Femur (tissue), 1 donor: Measurements from ENCODE around the gene ACTMAP.
"Not testable (repeated sequence)": the region's sequence is repeated elsewhere in the genome, so short reads cannot be mapped to it uniquely, and the experiment has no call there.

Source experiments
- DNase-seq: peaks from one replicate; pipeline ENCODE4 v3.0.0-alpha.2; 2017

ACTMAP gene, protein sequence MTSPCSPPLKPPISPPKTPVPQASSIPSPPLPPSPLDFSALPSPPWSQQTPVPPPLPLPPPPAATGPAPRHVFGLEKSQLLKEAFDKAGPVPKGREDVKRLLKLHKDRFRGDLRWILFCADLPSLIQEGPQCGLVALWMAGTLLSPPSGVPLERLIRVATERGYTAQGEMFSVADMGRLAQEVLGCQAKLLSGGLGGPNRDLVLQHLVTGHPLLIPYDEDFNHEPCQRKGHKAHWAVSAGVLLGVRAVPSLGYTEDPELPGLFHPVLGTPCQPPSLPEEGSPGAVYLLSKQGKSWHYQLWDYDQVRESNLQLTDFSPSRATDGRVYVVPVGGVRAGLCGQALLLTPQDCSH

DNA sequence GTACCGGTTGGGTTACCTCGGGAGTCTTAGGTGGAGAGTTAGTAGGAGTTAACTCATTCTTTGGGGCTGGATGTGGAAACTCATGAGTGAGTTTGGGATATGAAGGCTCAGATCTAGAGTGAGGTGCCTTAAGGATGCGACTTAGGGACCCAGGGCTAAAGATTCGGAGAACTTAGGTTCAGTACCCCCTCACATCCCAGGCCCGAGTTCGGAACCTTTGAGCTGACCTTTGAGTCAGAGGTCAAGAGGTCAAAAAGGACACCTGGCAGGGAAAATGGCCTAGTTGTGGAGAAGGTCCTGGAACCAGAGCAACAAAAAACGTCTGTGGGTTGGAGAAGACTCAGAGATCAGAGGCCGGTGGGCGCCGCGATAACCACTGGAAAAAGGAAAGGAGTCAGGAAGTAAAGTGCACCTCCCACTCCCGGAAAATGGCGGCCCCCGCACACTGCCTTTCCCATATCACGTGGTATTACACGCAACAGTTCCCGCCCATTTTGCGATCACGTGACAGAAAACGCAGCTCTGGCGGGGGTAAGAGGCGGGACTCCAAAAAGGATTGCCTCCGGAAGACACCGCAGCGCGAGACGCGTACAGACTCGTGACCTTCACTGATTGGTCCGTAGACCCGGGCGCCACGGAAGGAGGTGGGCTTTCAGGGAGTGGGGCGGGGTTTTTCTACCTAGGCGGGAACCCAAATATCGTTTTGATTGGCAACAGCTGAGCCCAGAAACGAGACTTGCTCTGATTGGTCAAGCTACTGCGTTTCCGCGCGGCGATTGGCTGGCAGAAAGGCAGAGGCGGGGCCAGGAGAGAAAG is at the start of gene ACTMAP:
ACTMAP (minus strand) TSS at position 420 of the 816 bp plus-strand sequence. CDS start 674 bp downstream, outside the sequence.
- DNase-seq = peak; percentile 100

DNA sequence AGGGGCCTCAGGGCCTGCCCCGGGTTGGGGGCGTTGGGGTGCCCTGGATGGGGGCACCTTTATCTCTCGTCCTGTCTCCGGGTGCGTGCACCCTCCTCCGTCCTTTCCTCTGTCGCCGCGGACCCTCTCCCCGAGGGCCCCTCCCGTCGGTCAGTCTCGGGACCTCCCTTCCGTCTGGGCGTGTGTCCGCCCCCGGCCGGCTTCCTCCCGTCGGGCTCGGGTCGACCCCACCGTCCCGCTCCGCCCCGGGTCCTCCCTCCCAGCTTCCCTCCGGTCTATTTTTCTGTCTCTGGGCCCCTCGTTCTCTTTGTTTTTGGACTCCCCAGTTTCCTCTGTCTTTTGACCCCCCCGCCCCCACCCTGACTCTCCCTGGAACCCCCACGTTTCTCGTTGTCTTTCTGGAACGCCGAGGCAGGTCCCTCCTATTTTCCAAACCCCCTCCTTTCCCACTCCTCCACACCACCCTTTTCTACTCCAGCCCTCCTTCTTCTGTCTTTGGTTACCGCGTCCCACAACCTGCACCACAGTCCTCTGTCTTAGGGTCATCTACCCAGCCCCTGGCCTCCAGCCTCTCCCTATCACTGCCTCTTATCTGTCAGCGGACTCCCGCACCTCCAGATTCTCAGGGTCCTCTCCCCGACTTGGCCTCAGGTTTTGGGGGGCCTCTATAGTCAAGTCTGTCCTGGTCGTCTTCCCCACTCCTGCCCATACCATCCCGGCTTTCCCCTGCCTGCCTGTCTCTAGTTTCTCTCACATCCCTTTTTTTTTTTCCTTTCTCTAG is 49.5 kb upstream of the ACTMAP start:
- DNase-seq = peak; percentile 69

DNA sequence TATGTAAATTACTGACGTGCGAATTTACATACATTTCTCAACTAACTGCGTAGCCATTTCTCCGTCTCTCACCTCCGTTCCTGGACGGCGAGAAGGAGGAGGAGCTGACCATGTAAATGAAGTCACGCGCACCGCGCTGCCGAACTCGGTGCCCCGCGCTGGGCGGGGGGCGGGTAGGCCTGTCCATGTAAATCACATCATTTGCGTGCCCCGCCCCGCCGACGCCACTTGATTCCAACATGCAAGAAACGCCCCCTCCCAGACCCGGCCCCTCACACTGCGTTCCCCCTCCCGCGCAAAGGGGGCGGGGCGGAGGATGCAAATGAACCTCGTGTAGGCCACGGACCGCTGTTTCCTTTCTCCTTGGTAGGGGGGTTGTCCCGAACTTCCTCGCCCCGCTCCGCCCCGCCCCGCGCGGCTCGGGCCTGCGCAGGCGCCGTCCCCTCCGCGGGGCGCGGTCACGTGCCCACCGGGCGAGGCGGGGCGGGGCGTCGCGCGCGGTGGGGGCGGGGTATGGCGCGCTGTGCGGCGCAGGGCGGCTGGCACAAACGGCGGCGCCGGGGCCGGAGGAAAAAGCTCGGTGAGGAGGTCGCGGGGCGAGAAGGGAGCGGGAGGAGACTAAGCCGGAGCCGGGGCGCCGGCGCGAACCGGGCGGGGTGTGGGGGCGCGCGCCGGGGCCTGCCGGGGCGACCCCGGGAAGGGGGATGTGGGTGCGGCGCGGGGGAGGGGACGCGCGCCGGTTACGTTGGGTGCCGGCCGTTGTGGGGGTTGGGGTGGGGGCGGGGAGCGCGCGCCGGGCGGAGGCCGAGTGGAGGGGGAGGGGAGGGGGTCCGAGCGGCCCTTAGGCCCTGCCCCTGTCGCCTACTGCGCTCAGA is 48.6 kb upstream of the ACTMAP start, which contains the start of gene EGLN2:
EGLN2 (plus strand) TSS at position 509 of the 875 bp plus-strand sequence. CDS start 1,382 bp downstream, outside the sequence.
- DNase-seq = peak; percentile 100

DNA sequence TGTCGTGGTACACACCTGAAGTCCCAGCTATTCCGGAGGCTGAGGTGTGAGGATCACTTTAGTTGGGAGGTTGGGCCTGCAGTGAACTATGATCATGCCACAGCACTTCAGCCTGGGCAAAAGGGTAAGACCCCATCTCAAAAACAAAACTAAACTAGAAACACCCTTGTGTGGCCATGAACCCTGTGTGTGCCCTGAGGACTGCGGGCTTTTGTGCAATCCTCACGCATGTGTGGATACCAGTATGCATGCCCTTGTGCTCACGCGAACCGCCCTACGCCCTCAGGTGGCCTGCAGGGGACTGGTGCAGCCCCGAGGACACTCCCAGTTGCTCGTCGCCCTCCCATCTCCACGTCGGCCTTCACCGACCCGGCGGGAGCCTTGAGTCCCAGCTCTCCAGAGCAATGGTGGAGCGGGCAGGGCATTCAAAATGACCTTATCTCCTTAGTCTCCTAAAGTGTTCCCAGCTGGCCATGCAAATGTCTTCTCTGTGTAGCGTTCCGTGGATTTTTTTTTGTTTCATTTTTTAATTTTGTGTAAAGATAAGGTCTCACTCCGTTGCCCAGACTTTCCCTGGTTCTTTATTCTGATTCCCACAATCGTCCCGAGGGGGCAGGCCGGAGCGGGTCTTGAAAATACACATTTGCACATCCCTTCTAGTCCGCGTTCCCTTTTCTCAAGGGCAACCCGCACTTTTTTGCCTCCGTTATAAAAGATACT is 47.8 kb upstream of the ACTMAP start:
- peak; percentile 71 for DNase-seq

DNA sequence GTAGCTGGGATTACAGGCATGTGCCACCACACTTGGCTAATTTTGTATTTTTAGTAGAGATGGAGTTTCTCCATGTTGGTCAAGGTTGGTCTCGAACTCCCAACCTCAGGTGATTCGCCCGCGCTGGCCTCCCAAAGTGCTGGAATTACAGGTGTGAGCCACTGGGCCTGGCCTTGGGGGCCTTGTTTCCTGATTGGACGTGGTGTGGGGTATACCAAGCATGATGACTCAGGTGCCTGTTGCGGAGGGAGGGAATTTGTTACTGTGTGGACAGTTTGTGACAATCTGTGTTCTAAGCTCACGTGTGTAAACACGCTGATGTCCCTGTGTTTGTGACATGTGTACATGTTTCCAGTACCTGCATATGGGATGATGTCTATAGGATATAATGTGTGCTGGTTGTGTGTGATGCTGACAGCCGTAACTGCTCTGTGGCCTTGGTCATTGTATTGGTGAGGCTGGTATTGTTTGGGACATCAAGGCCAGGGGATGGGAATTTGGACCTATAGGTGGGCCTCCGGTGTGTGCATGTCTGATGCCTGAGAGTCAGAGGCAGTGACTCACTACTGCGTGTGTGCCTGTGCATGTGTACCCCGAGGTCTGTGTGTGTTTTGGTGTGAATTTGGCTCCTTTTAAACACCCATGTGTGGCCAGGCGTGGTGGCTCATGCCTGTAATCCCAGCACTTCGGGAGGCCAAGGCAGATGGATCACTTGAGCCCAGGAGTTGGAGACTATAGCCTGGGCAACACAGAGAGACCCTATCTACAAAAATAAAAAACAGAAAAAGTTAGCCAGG is 47.1 kb upstream of the ACTMAP start:
- DNase-seq = no peak

DNA sequence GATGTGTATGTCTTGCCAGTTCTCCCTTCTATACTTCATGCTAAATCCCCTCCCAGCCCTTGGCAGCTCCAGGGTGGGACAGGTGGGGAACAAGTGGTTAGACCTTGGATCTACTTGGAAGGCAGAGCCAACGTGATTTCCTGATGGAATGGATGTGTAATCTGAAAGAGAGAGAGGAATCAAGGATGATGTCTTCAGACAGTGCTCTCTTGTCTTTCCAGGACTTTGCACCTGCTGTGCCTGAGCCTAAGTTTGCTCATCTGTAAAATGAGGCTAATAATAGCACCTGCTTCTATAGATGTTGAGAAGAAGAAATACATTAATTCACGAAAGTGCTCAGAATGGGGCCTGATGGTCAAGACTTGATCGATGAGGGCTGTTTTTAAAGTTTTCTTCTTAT is 41.7 kb upstream of the ACTMAP start:
- DNase-seq = no peak

DNA sequence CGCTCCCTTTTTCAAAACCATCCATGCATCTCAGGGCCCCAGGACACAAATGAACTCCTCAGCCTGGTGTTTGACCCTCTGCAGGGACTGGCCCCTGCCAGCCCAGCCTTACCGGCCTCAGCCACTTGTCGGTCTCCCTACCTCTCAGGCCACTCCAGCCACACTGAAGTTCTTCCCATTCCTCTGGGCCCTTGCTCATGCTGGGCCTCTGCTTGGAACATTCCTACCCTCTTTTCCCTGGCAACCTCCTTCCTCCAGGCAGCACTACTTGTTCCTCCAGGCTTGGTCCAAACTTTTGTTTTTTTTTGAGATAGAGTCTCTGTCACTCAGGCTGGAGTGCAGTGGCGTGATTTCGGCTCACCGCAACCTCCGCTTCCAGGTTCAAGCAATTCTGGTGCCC is 41.1 kb upstream of the ACTMAP start:
- DNase-seq = no peak

DNA sequence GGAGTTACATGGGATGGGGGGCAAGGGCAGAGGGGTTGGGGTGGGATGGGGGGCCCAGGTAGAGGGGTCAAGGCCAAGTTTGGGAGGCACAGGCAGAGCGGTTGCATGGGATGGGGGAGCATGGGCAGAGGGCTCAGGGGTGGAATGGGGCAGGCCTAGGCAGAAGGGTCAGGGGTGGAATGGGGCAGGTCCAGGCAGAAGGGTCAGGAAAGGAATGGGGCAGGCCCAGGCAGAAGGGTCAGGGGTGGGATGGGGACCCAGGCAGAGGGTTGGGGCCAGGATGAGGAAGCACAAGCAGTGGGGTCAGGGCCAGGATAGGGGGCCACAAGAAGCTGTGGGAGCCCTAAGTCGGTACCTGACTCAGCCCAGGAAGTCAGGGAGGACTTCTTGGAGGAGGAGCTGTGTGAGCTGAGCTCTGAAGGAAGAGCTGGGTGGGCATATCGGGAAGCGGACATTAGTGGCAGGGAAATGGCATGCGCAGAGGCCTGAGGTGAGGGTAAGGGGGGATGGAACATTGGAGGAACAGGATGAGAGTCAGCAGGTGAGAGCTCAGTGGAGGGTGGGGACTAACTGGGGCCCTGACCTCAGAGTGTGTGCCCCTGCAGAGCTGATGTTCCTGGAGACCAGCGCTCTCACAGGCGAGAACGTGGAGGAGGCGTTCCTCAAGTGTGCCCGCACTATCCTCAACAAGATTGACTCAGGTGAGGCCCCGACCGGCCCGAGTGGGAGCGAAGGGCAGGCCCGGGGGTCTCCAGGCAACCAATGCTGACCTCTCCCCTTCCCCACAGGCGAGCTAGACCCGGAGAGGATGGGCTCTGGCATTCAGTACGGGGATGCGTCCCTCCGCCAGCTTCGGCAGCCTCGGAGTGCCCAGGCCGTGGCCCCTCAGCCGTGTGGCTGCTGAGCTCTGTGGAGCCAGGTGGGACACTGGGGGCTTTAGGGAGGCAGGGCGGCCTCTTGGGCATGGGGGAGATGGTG is 36.1 kb upstream of the ACTMAP start:
- DNase-seq = no peak

DNA sequence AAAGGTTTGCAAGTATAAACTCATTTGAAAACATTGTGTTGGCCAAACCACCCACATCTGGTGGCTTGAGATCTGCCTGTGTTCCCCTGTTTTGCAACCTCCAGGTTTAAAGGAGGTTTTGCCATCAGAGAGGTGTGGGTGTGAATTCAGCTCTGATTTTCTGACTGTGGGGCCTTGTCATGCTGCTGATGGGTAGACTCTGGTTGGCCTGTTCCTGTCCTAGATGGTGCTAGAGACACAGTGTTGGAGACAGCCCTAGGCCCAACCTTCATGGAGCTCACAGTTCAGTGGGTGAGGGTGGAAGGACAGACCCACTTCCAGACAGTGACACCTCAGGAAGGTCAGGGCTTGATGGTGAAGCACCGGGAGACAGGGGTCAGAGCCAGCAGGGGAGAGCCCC is 35.2 kb upstream of the ACTMAP start:
- DNase-seq = no peak

DNA sequence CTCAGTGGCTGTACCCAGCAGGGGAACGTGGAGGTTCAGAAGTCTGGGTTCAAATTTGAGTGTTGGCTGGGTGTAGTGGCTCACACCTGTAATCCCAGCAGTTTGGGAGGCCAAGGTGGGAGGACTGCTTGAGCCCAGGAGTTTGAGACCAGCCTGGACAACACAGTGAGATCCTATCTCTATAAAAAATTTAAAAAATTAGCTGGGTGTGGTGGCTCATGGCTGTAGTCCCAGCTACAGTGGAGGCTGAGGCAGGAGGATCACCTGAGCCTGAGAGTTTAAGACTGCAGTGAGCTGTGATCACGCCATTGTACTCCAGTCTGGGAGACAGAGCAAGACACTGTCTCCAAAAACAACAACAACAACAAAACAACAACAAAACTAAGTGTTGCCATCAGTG is 33.9 kb upstream of the ACTMAP start:
- DNase-seq = not testable (repeated sequence)

DNA sequence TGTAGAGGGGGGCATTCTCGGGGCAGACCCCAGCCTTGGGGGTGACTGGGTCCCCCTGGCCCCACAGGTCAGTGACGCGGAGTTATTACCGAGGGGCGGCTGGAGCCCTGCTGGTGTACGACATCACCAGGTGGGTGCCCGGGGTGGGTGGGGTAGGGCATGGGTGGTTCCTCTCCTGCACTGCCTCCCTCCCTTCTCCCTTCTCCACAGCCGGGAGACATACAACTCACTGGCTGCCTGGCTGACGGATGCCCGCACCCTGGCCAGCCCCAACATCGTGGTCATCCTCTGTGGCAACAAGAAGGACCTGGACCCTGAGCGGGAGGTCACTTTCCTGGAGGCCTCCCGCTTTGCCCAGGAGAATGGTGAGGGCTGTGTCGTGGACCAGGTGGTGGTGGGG is 33.4 kb upstream of the ACTMAP start:
- DNase-seq = no peak

DNA sequence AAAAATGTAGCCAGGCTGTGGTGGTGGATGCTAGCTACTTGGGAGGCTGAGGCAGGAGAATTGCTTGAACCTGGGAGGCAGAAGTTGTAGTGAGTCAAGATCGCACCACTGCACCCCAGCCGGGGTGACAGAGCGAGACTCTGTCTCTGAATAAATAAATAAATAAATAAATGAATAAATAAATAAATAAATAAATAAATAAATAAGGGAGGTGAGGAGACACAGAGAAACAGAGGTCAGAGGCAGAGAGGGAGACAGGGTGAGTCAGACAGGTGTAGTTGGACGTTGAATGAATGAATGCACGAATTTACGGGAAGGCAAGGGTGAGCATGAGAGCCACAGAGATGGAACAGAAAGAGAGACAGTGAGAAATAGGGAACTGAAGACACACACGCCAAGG is 30.9 kb upstream of the ACTMAP start:
- DNase-seq = no peak

DNA sequence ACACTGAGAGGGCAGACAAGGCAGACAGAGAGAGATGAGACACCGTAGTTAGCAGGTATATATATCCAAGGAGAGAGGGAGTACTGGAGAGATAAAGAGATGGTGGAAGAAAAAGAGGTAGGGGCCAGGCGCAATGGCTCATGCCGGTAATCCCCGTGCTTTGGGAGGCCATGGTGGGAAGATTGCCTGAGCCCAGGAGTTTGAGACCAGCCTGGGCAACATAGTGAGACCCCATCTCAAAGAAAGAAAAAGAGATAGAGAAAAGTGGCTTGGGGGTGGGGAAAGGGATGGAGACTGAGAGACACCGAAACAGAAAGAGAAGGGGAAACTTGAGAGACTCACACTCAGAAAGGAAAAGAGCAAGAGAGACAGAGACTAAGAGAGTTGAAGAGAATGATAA is 30.3 kb upstream of the ACTMAP start:
- no peak for DNase-seq

DNA sequence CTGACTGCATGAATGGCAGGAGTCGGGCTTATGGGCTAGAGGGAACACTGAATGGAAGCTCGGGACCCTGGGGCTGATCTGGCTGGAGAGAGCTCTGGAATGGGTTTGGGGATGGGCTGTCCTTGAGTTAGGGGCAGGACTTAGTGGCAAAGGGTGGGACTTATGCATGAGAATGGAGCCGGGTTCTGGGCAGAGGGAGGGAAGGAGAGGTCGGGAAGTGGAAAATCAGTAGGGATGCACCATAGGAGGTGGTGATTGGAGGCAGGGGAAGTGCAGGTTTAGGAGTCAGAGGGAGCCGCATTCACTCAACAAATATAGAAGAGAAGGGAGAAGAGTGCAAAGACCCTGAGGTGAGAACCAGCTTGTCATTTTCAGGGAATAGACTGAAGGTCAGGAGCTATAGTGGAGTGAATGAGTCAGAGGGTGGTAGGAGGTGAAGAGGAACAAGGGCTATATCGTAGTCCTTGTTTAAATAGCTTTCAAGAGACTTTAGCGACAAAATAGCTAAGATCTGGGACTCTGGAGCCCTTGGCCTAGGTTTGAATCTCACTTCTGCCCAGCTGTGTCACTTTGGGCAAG is 28.5 kb upstream of the ACTMAP start:
- DNase-seq = no peak

DNA sequence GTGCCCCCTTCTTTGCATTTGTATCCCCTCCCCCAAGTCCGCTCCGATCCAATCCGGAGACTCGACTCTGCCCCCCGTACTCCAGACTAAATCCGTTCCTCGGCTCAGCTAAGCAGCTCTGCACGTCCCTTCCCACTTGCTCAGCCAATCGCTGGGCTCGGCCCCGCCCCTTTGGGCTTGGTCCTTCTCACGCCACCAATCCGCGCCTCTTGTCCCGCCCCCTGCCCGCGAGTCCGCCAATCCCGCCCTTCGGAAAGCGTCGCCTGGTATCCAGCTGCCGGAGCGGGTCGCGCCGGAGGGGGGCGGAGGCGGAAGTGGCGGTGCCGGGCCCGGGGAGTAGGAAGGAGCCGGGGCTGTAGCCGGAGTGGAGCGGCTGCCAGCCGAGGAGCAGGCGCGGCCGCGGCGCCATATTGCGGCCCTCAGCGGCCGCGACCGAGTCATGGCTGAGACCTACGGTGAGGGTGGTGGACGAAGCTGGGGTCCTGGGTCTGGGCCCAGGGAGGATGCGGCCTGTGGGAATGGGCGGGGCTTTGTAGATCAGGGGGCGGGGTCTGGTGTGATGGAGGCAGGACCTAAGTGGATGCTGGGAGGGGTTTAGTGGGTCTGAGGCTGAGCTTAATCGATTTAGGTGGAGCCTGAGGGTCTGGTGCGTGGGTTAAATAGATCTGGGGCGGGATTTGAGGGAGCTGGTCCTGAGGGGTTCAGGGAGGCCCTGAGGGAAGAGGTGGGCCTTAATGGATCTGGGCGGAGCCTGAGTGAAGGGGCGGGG is 27.8 kb upstream of the ACTMAP start, which contains the start of gene RAB4B:
RAB4B (plus strand) TSS at position 311 of the 769 bp plus-strand sequence; CDS start at position 440, 129 bp downstream.
- peak; percentile 100 for DNase-seq

DNA sequence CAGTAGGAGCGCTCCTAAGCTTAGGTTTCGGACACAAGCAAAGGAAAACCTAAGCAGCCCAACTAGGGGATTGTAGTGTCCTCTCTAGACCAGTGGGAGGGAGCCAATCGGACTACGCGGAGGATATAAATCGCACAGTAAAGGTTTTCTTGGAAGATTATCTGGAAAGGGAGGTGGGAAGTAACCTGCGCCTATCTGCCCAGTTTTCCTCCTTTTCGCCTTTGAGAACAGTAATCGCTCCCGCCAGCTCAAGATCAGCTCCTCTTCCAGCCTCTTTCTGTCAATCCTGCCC is 27.3 kb upstream of the ACTMAP start:
- DNase-seq = no peak

DNA sequence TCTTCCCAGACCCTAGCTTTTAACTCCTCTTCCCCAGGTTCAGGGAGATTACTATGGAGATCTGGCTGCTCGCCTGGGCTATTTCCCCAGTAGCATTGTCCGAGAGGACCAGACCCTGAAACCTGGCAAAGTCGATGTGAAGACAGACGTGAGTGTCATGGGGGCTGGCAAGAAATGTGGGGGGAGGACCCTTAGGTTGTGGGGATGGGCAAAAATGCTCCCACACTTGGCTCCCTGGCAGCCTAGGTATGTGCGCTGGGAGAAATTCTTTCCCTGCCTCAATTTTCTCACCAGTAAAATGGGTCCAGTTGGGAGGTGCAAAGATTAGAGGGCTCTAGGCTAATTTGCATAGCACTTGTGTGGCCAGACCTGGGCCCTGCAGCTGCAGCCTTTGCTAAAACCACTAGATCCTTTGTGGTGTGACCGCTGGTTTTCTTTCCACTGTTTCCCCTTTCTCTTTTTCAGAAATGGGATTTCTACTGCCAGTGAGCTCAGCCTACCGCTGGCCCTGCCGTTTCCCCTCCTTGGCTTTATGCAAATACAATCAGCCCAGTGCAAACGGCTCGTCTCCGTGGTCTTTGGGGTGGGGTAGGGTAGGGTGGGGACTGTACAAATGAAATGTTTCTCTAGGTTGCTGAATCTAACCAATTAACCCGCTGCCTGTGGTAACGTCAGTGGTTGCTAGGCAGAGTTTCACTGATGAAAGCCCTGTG is 26.8 kb upstream of the ACTMAP start:
- DNase-seq = peak; percentile 96

DNA sequence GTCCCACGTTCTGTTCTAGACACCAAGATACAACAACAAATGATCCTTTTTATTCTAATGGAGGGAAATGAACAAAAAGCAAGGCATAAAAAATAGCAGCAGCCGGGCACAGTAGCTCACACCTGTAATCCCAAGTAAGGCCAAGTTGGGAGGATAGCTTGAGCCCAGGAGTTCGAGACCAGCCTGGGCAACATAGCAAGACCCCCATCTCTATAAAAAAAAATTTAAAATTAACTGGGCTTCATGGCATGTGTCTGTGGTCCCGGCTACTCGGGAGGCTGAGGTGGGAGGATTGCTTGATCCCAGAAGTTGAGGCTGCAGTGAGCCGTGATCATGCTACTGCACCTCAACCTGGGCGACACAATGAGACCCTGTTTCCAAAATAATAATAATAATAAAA is 26.1 kb upstream of the ACTMAP start:
- DNase-seq = no peak
